Measurements from ENCODE around the gene ELF1. TPM values are rescaled to one million over a fixed set of nuclear protein-coding genes. Genes with fewer than 3 reads are reported as not detected.
"Not testable (repeated sequence)": the region's sequence is repeated elsewhere in the genome, so short reads cannot be mapped to it uniquely, and the experiment has no call there.

Gene ELF1
- total and polyA plus RNA-seq, 2 of the 8 experiments (the other 6 are each of a cell fraction or from before 2014, with no cell fraction given), result 5.6 to 18.2 TPM

- TF ChIP-seq KDM5A (IDR thresholded peaks at IDR 0.05; ENCODE audit: low read length) (no peak), POLR2A (IDR thresholded peaks at IDR 0.05; ENCODE audit: control extremely low read depth in 1 of 2, low read depth in 2 of 2, low read length in 2 of 2) (no peak), HDAC2 (IDR thresholded peaks at IDR 0.05; ENCODE audit: borderline replicate concordance in 1 of 2, low read depth in 2 of 2, low read length in 2 of 2) (no peak), SIX5 (IDR thresholded peaks at IDR 0.05; ENCODE audit: low read depth, low read length) (no peak), RBBP5 (IDR thresholded peaks at IDR 0.05; ENCODE audit: borderline replicate concordance, low read depth, low read length) (no peak), NANOG (IDR thresholded peaks at IDR 0.05; ENCODE audit: insufficient read depth, low read depth, low read length, poor library complexity, severe bottlenecking) (no peak)
Measured at GRCh38 chr13:40908546-40908945, 110.6 kb downstream of the ELF1 start (continued).

DNA sequence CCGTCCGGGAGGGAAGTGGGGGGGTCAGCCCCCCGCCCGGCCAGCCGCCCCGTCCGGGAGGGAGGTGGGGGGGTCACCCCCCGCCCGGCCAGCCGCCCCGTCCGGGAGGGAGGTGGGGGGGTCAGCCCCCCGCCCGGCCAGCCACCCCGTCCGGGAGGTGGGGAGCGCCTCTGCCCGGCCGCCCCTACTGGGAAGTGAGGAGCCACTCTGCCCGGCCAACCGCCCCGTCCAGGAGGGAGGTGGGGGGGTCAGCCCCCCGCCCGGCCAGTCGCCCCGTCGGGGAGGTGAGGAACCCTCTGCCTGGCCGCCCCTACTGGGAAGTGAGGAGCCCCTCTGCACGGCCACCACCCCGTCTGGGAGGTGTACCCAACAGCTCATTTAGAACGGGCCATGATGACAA is 118.1 kb downstream of the ELF1 start:
- H2BK12ac ChIP-seq (ENCODE audit: low read depth, low read length); H4K20me1 ChIP-seq (replicated peaks in 1 of 2; ENCODE audit: control insufficient read depth in 1 of 2, insufficient read depth in 2 of 2, low read length in 2 of 2); H2BK15ac ChIP-seq (ENCODE audit: low read length); FAIRE-seq; CTCF ChIA-PET (ENCODE audit: partially characterized antibody); H3K14ac ChIP-seq (ENCODE audit: insufficient read length); H2BK120ac ChIP-seq (replicated peaks; ENCODE audit: low read depth, low read length); H4K5ac ChIP-seq (ENCODE audit: insufficient read length, low read depth, low read length); H3K23ac ChIP-seq (ENCODE audit: insufficient read length); H3K4me1 ChIP-seq (replicated peaks in 1 of 4; ENCODE audit: control insufficient read depth in 3 of 4, insufficient read depth in 4 of 4, low read length in 3 of 4); H3K27me3 ChIP-seq (replicated peaks in 1 of 4; ENCODE audit: control insufficient read depth in 3 of 4, extremely low read depth in 1 of 4, insufficient read depth in 3 of 4, low read length in 3 of 4); H2BK5ac ChIP-seq (ENCODE audit: low read depth, low read length); H3K56ac ChIP-seq (replicated peaks; ENCODE audit: insufficient read length, low read depth, low read length); DNase-seq (ENCODE audit: low read depth in 1 of 2, low spot score in 2 of 2); H4K8ac ChIP-seq (ENCODE audit: extremely low read depth, insufficient read depth, low read length); H4K91ac ChIP-seq (replicated peaks; ENCODE audit: insufficient read length, low read length); H2AFZ ChIP-seq (ENCODE audit: low read length); H3K4me2 ChIP-seq (ENCODE audit: insufficient read depth in 1 of 2, low read depth in 2 of 2, low read length in 2 of 2); H3K4me3 ChIP-seq (ENCODE audit: extremely low read depth in 1 of 4, insufficient read depth in 2 of 4, low read depth in 3 of 4, low read length in 4 of 4); H3K18ac ChIP-seq (ENCODE audit: extremely low read depth, low read length); H3K27ac ChIP-seq (ENCODE audit: low read depth, low read length); H3K23me2 ChIP-seq (ENCODE audit: low read depth, low read length); H3K4ac ChIP-seq (replicated peaks; ENCODE audit: insufficient read length, low read depth, low read length); H3K9ac ChIP-seq (replicated peaks in 1 of 4; ENCODE audit: extremely low read depth in 1 of 4, low read depth in 3 of 4, low read length in 3 of 4); H3K36me3 ChIP-seq (ENCODE audit: control insufficient read depth in 2 of 4, insufficient read depth in 4 of 4, low read length in 3 of 4); H3K79me2 ChIP-seq (ENCODE audit: control insufficient read depth in 1 of 2, insufficient read depth in 2 of 2, low read length in 2 of 2); H3K9me3 ChIP-seq (ENCODE audit: insufficient read depth in 2 of 2, low read depth in 1 of 2, low read length in 1 of 2); H2BK20ac ChIP-seq (ENCODE audit: low read length); POLR2A ChIA-PET (ENCODE audit: partially characterized antibody); H3K79me1 ChIP-seq (ENCODE audit: low read depth, low read length); H2AK5ac ChIP-seq (ENCODE audit: low read depth, low read length): not testable (repeated sequence)
- 92% methylated on average over 8 of the region's 31 CpGs; no CpG with 5 or more reads in 1 of the 2 experiments for WGBS, 2 experiments (ENCODE audit: extremely low coverage in 1 of 2, insufficient coverage in 1 of 2, insufficient read length in 1 of 2, insufficient replicate concordance in 2 of 2, low coverage in 1 of 2, low lambda C conversion rate in 2 of 2, missing lambda C conversion rate in 1 of 2)
